HG02943 (cell line): ENCODE measurements around the gene MIEF1.
"Not testable (repeated sequence)": the region's sequence is repeated elsewhere in the genome, so short reads cannot be mapped to it uniquely, and the experiment has no call there.

ENCODE experiments used
- ATAC-seq: cut with Tn5 transposase; IDR thresholded peaks from one replicate; pipeline ENCODE4 v1.9.1; 2021; ENCODE audit warnings: mild to moderate bottlenecking, low read depth, moderate library complexity; ENCODE audit not compliant: unreplicated experiment

Gene MIEF1

DNA sequence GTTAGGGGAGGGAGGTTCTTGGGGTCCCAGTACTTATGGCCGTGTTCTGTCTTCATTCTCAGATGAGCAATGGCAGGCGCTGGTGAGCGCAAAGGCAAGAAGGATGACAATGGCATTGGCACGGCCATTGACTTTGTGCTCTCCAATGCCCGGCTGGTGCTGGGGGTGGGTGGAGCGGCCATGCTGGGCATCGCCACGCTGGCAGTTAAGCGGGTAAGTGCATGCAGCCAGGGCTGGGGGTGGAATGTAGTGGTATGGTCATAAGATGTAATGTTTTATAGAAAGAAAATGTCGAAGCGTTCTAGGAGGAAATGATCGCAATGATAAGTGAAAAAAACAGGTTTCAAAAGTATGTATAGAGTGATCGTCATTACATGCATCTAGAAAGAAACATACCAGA, 9.1 kb downstream of the MIEF1 start:
- no peak for ATAC-seq

DNA sequence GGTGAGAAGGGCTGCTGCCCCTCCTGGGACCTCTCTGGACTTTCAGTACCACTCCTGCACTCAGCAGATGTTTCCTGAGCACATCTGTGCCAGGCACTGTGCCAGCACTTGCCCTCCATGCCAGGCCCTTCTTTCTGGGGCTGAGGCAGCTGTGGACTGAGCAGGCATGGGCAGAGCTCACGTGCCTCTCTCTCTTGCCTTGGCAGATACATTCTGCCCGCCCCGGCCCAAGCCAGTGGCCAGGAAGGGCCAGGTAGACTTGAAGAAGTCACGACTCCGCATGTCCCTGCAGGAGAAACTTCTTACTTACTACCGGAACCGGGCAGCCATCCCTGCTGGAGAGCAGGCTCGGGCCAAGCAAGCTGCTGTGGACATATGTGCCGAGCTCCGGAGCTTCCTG, 9.9 kb downstream of the MIEF1 start:
- no peak for ATAC-seq

DNA sequence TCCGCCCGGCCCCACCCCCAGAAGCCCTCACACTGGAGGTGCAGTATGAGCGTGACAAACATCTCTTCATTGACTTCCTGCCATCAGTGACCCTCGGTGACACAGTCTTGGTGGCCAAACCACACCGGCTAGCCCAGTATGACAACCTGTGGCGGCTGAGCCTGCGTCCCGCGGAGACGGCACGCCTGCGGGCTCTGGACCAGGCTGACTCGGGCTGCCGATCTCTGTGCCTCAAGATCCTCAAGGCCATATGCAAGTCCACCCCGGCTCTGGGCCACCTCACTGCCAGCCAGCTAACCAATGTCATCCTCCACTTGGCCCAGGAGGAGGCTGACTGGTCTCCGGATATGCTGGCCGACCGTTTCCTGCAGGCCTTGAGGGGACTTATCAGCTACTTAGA, 11.7 kb downstream of the MIEF1 start:
- ATAC-seq, result no peak

DNA sequence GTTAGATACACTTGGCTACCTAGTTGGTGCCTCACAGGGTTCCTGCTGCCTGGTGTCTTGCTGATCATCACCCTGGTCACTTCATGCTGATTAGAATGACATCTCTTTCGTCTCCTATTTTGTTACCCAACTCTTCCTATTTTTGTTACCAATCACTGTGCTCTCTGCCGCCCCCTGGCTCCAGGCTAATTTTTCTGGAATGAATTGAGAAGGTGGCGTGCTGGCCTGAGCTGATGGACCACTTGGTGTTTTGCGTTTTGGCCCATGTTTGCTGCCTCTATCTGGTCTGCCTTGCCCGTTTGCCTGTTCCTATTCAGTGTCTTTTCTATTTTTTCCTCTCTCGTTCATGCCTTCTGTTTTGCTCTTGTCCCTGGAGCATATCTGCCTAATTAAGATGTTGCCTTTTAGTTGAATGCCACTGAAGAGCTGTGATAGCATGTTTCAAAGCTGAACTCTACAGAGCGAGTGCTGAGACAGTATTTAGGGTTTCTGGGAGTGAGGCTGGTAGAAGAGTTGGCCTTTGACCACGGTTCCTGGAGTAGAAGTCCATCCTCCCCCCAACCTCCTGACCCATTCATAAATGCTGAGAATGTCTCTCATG, 12.4 kb downstream of the MIEF1 start:
- ATAC-seq, result no peak

- ATAC-seq, result no peak
Observed at GRCh38 chr22:39515266-39516050, 13.4 kb downstream of the MIEF1 start.

DNA sequence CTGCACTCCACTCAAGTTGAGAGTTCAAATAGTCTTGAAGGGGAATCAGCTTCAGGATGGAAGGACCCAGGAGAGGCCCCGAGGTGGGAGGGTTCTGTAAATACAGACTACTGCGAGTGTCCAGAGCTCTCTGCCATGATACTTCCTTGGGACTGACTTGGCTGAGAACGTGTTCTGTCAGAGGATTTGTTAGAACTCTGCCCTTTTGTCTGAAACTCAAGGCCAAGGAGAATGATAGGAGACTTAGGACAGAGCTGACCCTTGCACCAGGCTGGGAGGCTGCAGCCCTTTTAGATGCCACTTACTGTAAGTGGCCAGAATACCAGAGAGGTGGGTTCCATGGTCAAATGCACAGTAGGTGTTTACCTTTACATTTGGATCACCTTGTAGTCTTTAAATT, 15.4 kb downstream of the MIEF1 start:
- no peak for ATAC-seq

DNA sequence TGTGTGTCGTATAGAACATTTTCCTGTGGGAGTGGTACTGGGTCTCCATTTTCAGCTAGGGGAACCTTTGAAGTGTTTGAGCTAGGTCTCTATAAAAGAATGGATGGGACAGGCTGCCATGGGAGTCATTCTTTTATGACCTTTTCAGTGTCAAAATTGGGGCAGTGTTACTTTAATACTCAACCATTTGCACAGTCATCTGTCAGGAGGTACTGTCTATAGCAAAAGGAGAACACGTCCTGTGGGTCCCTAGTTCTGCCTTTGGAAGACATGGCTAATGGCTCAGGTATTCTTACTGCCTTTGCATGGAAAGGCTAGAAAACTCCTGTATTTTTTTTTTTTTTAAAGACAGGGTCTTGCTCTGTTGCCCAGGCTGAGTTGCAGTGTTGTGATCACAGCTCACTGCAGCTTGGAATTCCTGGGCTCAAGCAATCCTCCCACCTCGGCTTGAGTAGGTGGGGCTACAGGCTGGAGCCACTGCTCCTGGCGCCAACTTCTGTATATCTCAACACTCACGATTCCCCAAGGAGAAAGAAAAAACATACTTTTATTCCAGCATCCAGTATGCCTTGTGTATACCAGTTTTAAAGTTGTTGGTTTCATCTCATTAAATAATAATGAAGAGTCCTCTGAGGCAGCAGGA, 16.2 kb downstream of the MIEF1 start:
- no peak for ATAC-seq

DNA sequence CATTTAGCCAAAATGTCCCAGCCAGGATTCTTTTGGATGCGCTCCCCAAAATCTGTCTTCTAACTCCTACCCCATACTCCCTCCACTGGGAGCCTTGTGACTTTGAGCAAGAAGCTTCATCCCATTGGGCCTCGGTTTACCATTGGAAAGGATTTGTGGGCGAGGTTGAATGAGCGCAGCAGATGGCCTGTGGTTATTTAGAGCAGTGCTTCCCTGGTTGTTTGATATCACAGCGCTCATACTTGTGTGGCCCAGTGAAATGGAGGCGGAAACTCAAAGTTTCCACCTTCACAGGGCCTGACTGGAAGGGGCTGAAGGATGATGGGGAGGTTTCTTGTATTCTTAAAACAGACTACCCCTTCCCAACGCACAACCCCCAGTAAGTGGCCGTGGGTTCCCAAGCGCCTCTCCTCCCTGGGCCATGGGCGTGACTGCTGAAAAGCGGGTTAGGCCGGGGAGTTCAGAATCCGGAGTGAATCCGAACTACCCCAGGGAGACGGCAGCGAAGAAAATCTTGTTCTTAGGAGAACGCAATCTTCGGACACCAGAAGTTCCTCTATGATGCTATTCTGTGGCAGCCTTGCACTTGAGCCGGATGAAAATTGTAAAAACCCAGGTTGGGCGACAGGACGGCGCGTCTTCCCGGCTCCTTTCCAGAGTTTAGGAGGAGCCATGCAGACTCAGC, 17.0 kb downstream of the MIEF1 start:
- ATAC-seq, result no peak

GRCh38 chr22:39519681-39520225, 17.7 kb downstream of the MIEF1 start:
- ATAC-seq, result peak; percentile 80

DNA sequence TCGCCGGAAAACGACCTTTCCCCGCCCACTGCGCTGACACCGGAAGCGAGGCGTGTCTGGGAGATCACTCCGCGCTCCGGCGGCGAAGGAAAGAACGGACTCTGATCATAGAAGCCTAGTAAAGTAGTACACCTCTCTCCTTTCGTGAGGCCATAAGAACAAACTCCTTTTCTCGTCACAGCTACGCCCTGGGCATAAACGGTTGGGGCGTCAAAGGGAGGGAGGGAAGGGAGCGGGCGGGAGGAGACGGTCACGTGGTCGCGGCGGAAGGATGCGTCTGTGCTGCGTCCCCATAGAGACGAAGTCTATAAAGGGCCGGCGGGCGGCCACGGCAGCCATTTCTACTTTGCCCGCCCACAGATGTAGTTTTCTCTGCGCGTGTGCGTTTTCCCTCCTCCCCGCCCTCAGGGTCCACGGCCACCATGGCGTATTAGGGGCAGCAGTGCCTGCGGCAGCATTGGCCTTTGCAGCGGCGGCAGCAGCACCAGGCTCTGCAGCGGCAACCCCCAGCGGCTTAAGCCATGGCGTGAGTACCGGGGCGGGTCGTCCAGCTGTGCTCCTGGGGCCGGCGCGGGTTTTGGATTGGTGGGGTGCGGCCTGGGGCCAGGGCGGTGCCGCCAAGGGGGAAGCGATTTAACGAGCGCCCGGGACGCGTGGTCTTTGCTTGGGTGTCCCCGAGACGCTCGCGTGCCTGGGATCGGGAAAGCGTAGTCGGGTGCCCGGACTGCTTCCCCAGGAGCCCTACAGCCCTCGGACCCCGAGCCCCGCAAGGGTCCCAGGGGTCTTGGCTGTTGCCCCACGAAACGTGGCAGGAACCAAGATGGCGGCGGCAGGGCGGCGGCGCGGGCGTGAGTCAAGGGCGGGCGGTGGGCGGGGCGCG, 18.4 kb downstream of the MIEF1 start, which contains the start of gene ATF4:
Gene ATF4 (plus strand): TSS at position 337 of the 880 bp plus-strand sequence. CDS start 884 bp downstream, outside the sequence.
- peak; percentile 46 for ATAC-seq

DNA sequence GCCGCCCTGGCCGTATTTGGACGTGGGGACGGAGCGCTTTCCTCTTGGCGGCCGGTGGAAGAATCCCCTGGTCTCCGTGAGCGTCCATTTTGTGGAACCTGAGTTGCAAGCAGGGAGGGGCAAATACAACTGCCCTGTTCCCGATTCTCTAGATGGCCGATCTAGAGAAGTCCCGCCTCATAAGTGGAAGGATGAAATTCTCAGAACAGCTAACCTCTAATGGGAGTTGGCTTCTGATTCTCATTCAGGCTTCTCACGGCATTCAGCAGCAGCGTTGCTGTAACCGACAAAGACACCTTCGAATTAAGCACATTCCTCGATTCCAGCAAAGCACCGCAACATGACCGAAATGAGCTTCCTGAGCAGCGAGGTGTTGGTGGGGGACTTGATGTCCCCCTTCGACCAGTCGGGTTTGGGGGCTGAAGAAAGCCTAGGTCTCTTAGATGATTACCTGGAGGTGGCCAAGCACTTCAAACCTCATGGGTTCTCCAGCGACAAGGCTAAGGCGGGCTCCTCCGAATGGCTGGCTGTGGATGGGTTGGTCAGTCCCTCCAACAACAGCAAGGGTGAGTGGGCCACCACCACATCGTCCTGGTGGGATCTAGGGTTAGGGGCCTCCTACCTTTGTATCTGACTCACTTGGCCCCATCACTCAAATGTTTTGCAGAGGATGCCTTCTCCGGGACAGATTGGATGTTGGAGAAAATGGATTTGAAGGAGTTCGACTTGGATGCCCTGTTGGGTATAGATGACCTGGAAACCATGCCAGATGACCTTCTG, 19.2 kb downstream of the MIEF1 start:
- not testable (repeated sequence) for ATAC-seq

GRCh38 chr22:39522091-39522490, 20.0 kb downstream of the MIEF1 start:
- not testable (repeated sequence) for ATAC-seq

DNA sequence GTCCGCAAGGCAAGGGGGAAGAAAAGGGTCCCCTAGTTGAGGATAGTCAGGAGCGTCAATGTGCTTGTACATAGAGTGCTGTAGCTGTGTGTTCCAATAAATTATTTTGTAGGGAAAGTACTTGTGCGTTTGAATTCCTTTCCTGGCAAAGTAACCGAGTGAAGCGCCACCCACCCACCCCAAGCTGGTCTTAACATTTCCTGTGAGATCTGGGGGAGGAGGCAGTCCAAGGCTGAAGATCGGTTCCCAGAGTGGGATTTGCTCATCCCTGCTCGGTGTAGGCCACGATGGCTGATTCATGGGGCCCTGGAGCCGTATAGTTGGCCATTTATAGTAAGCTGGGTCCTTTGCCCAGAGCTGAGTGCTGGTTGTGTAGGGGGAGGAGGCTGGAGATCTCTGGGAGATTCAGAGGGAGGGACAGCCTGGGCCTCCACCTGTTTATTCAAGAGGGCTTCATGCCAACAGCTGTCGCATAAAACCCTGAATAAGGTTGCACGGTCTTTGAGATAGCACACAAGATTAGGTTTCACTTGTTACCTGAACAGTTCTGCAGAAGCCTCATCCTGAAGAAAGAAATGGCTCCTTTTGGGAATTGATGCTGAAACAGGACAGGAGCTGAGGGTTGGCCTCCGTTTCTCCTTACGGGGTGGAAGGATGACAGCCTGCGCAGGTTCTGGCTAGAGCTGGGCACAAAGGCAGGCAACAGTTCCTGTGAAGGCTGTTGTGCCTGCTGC, 20.6 kb downstream of the MIEF1 start:
- no peak for ATAC-seq

DNA sequence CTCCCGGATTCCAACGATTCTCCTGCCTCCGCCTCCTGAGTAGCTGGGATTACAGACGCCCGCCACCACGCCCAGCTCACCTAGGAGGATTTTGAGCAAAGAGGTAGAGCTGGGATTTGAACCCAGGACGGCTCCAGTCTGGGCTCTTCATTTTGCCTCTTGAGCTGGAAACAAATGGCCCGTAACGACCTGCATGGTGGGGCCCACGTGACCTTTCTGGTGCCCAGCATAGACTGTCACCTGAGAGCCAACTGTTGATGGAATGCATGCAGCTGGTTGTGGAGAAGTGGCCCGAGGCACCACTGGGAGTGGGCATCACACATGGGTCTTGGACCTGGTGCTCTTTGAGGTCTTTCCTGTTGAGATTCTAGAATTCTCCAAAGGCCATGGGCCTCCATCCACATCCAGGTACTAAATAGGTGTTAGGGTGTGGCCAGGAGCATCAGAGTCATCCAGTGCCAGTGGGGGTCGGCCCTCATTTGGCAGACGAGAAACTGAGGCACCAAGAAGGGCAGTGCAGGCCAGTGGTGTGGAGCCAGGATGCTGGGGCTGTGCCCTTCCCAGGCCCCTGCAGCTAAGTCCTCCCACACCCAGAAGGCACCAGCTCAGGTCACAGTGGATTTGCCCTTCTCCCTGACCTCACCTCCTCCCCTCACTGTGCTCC, 22.1 kb downstream of the MIEF1 start:
- ATAC-seq, result no peak

GRCh38 chr22:39524753-39525657, 22.9 kb downstream of the MIEF1 start:
- ATAC-seq, result no peak

GRCh38 chr22:39525658-39525975, 23.5 kb downstream of the MIEF1 start:
- no peak for ATAC-seq

- ATAC-seq, result no peak
Observed at GRCh38 chr22:39526736-39527171, 24.7 kb downstream of the MIEF1 start.
